H1 (cell line): Measurements from ENCODE around the gene RIC8A. TPM values are rescaled to one million over a fixed set of nuclear protein-coding genes. Genes with fewer than 3 reads are reported as not detected.

Source experiments
- CTCF ChIA-PET: fragments of 300-600 bp; sonication (Branson Sonifier 250); formaldehyde crosslinking; loops from one replicate; lab custom pipeline; 2021; ENCODE audit not compliant: partially characterized antibody; lab: Charles Lee
- POLR2A ChIA-PET: fragments of 300-600 bp; sonication (Branson Sonifier 250); formaldehyde crosslinking; loops from one replicate; lab custom pipeline; 2021; ENCODE audit warnings: inconsistent platforms; ENCODE audit not compliant: partially characterized antibody; lab: Charles Lee
- DNase-seq, 2 experiments: peaks; one replicate each; pipeline versions ENCODE4 v3.0.0 to v3.0.0-alpha.2; 2010 to 2022; ENCODE audit warnings: low spot score in 2 of 2, low read depth in 1 of 2, mixed read lengths in 1 of 2
- FAIRE-seq: peaks from 2 replicates; lab custom pipeline; 2011; peaks lifted over from hg19 to GRCh38; lab: Jason Lieb, UNC
- H2AFZ ChIP-seq: 2 replicates; pipeline ENCODE4 v1.8.1; 2012; ENCODE audit warnings: low read length, inconsistent platforms
- H2AK5ac ChIP-seq: 2 replicates; pipeline ENCODE4 v1.6.1; 2013; ENCODE audit warnings: low read depth, low read length
- H2BK120ac ChIP-seq: replicated peaks from 2 replicates; pipeline ENCODE3; 2013; ENCODE audit warnings: low read depth, low read length, inconsistent platforms
- H2BK12ac ChIP-seq: 2 replicates; pipeline ENCODE4 v1.6.1; 2013; ENCODE audit warnings: low read depth, low read length
- H2BK15ac ChIP-seq: 2 replicates; pipeline ENCODE4 v1.6.1; 2013; ENCODE audit warnings: low read length
- H2BK20ac ChIP-seq: 2 replicates; pipeline ENCODE4 v1.6.1; 2013; ENCODE audit warnings: low read length
- H2BK5ac ChIP-seq: 2 replicates; pipeline ENCODE4 v1.6.1; 2013; ENCODE audit warnings: low read depth, low read length
- H3K14ac ChIP-seq: 2 replicates; pipeline ENCODE4 v1.6.1; 2013; ENCODE audit warnings: inconsistent platforms; ENCODE audit not compliant: insufficient read length
- H3K18ac ChIP-seq: 2 replicates; pipeline ENCODE4 v1.6.1; 2013; ENCODE audit warnings: low read length; ENCODE audit errors: extremely low read depth
- H3K23ac ChIP-seq: 2 replicates; pipeline ENCODE4 v1.6.1; 2013; ENCODE audit warnings: inconsistent platforms; ENCODE audit not compliant: insufficient read length
- H3K23me2 ChIP-seq: 2 replicates; pipeline ENCODE4 v1.6.1; 2013; ENCODE audit warnings: low read depth, low read length
- H3K27ac ChIP-seq: 2 replicates; pipeline ENCODE4 v1.6.1; 2011; ENCODE audit warnings: low read depth, low read length, inconsistent platforms
- H3K27me3 ChIP-seq, 4 experiments: replicated peaks in 1 of 4; 1 replicate in 1 of 4; 2 replicates in 3 of 4; pipeline versions ENCODE4 v1.6.1 to v1.8.1; 2011 to 2013; ENCODE audit warnings: low read length in 3 of 4, mild to moderate bottlenecking in 3 of 4, inconsistent platforms in 2 of 4, mixed read lengths in 2 of 4, moderate library complexity in 1 of 4; ENCODE audit not compliant: control insufficient read depth in 3 of 4, insufficient read depth in 3 of 4; ENCODE audit errors: extremely low read depth in 1 of 4
- H3K36me3 ChIP-seq, 4 experiments: 2 replicates each; pipeline versions ENCODE4 v1.6.1 to v1.8.1; 2011 to 2013; ENCODE audit warnings: mild to moderate bottlenecking in 4 of 4, low read length in 3 of 4, moderate library complexity in 2 of 4, control low read depth in 1 of 4, inconsistent platforms in 1 of 4; ENCODE audit not compliant: insufficient read depth in 4 of 4, control insufficient read depth in 2 of 4
- H3K4ac ChIP-seq: replicated peaks from 2 replicates; pipeline ENCODE3; 2013; ENCODE audit warnings: low read length, low read depth, mixed read lengths, inconsistent platforms; ENCODE audit not compliant: insufficient read length
- H3K4me1 ChIP-seq, 4 experiments: replicated peaks in 1 of 4; 1 replicate in 1 of 4; 2 replicates in 3 of 4; pipeline versions ENCODE4 v1.6.1 to v1.8.1; 2011 to 2013; ENCODE audit warnings: low read length in 3 of 4, inconsistent platforms in 2 of 4, mixed read lengths in 1 of 4; ENCODE audit not compliant: insufficient read depth in 4 of 4, control insufficient read depth in 3 of 4
- H3K4me2 ChIP-seq, 2 experiments: 2 replicates each; pipeline versions ENCODE4 v1.6.1 to v1.8.1; 2011 to 2013; ENCODE audit warnings: low read depth in 2 of 2, low read length in 2 of 2, control low read depth in 1 of 2, inconsistent platforms in 1 of 2, mild to moderate bottlenecking in 1 of 2; ENCODE audit not compliant: insufficient read depth in 1 of 2
- H3K4me3 ChIP-seq, 4 experiments: fragments of 200-600, 300-600 bp in 1 of 4; sonication (generic), shearing (Covaris generic), sonication (Bioruptor Twin) in 1 of 4; 2 replicates each; pipeline versions ENCODE4 v1.5.1 to v1.8.1; 2011 to 2016; ENCODE audit warnings: low read length in 4 of 4, low read depth in 3 of 4, control low read depth in 2 of 4, inconsistent platforms in 2 of 4, mild to moderate bottlenecking in 2 of 4, mixed read lengths in 1 of 4, moderate library complexity in 1 of 4; ENCODE audit not compliant: insufficient read depth in 2 of 4; ENCODE audit errors: extremely low read depth in 1 of 4
- H3K56ac ChIP-seq: replicated peaks from 2 replicates; pipeline ENCODE3; 2013; ENCODE audit warnings: low read depth, mild to moderate bottlenecking, mixed read lengths, low read length, inconsistent platforms; ENCODE audit not compliant: insufficient read length
- H3K79me1 ChIP-seq: 2 replicates; pipeline ENCODE4 v1.6.1; 2013; ENCODE audit warnings: low read depth, low read length, control low read depth
- H3K79me2 ChIP-seq, 2 experiments: 2 replicates each; pipeline versions ENCODE4 v1.6.1 to v1.8.1; 2012 to 2013; ENCODE audit warnings: low read length in 2 of 2, mild to moderate bottlenecking in 2 of 2, inconsistent platforms in 1 of 2; ENCODE audit not compliant: insufficient read depth in 2 of 2, control insufficient read depth in 1 of 2
- H3K9ac ChIP-seq, 4 experiments: replicated peaks in 1 of 4; 1 replicate in 1 of 4; 2 replicates in 3 of 4; pipeline versions ENCODE4 v1.6.1 to v1.8.1; 2011 to 2013; ENCODE audit warnings: low read depth in 3 of 4, low read length in 3 of 4, control low read depth in 2 of 4, mild to moderate bottlenecking in 2 of 4, moderate library complexity in 2 of 4, inconsistent platforms in 1 of 4; ENCODE audit errors: extremely low read depth in 1 of 4
- H3K9me3 ChIP-seq, 2 experiments: 2 replicates each; pipeline versions ENCODE4 v1.6.1 to v1.8.1; 2012 to 2013; ENCODE audit warnings: mild to moderate bottlenecking in 2 of 2, moderate library complexity in 2 of 2, control low read depth in 1 of 2, inconsistent platforms in 1 of 2, low read depth in 1 of 2, low read length in 1 of 2, mixed read lengths in 1 of 2; ENCODE audit not compliant: insufficient read depth in 2 of 2
- H4K20me1 ChIP-seq, 2 experiments: replicated peaks in 1 of 2; 2 replicates each; pipeline versions ENCODE3 to v1.8.1; 2011 to 2013; ENCODE audit warnings: inconsistent platforms in 2 of 2, low read length in 2 of 2, mild to moderate bottlenecking in 1 of 2; ENCODE audit not compliant: insufficient read depth in 2 of 2, control insufficient read depth in 1 of 2
- H4K5ac ChIP-seq: 2 replicates; pipeline ENCODE4 v1.6.1; 2013; ENCODE audit warnings: low read length, low read depth, mixed read lengths, inconsistent platforms; ENCODE audit not compliant: insufficient read length
- H4K8ac ChIP-seq: 2 replicates; pipeline ENCODE4 v1.8.0; 2013; ENCODE audit warnings: mild to moderate bottlenecking, moderate library complexity, low read length, inconsistent platforms; ENCODE audit not compliant: insufficient read depth; ENCODE audit errors: extremely low read depth
- H4K91ac ChIP-seq: replicated peaks from 2 replicates; pipeline ENCODE3; 2013; ENCODE audit warnings: low read length, mixed read lengths, inconsistent platforms; ENCODE audit not compliant: insufficient read length
- CEBPB ChIP-seq: IDR thresholded peaks from 2 replicates; pipeline ENCODE4 v1.6.1; 2012; ENCODE audit warnings: low read depth, low read length
- CHD2 ChIP-seq: IDR thresholded peaks from 2 replicates; pipeline ENCODE4 v1.6.1; 2012; ENCODE audit warnings: low read length, improper control_type of control experiment
- CREB1 ChIP-seq: IDR thresholded peaks from 2 replicates; pipeline ENCODE4 v1.6.1; 2012; ENCODE audit warnings: inconsistent platforms
- EZH2 ChIP-seq: fragments of 200-600 bp; sonication (generic); IDR thresholded peaks from 2 replicates; pipeline ENCODE4 v1.7.1; 2012; ENCODE audit warnings: low read depth, mild to moderate bottlenecking, moderate library complexity, low read length, inconsistent platforms; ENCODE audit not compliant: severe bottlenecking
- KDM4A ChIP-seq: IDR thresholded peaks from one replicate; pipeline ENCODE4 v1.7.1; 2012; ENCODE audit warnings: low read depth, mild to moderate bottlenecking, moderate library complexity, low read length, inconsistent platforms; ENCODE audit not compliant: severe bottlenecking
- NRF1 ChIP-seq: IDR thresholded peaks from 2 replicates; pipeline ENCODE4 v1.6.1; 2011; ENCODE audit warnings: mild to moderate bottlenecking, low read depth, low read length, improper control_type of control experiment
- SAP30 ChIP-seq: fragments of 300-600 bp; sonication (generic); IDR thresholded peaks from 2 replicates; pipeline ENCODE4 v1.7.1; 2012; ENCODE audit warnings: low read length, moderate library complexity, mild to moderate bottlenecking, inconsistent platforms; ENCODE audit not compliant: insufficient read depth, insufficient replicate concordance
- ZNF274 ChIP-seq: IDR thresholded peaks from 2 replicates; pipeline ENCODE4 v1.7.0; 2012; ENCODE audit warnings: low read length, borderline replicate concordance; ENCODE audit errors: extremely low read depth
- WGBS, 2 experiments: shearing (Covaris generic) in 1 of 2; methylation state at CpG; one replicate each; pipeline versions ENCODE4 v1.1.6 to v1.1.7; 2013 to 2015; ENCODE audit warnings: low lambda C conversion rate in 2 of 2, mixed read lengths in 2 of 2, inconsistent platforms in 1 of 2, low coverage in 1 of 2, missing lambda C conversion rate in 1 of 2; ENCODE audit not compliant: insufficient replicate concordance in 2 of 2, insufficient coverage in 1 of 2, insufficient read length in 1 of 2; ENCODE audit errors: extremely low coverage in 1 of 2, missing lambda C conversion rate in 1 of 2; 5-methylcytosine and 5-hydroxymethylcytosine counted together
- polyA plus RNA-seq, 7 experiments: library from polyadenylated mRNA; depleted of rRNA in 3 of 7; stranded (reverse) in 5 of 7; unstranded in 2 of 7; fragments of >200 nt in 5 of 7; fragments of 200-250 nt in 2 of 7; gene quantifications; 1 replicate in 5 of 7; 2 replicates in 1 of 7; 4 replicates in 1 of 7; pipeline versions ENCODE4 v1.2.1 to v1.2.3, GENCODE V29; 2011 to 2013; ENCODE audit warnings: missing spikeins in 2 of 7, mixed read lengths in 2 of 7
- total RNA-seq: library from RNA; stranded (reverse); fragmentation: NEBNext Ultra II Directional; extraction: Animal tissue kit (Norgen Biotek cat#: 25700); gene quantifications from 2 replicates; pipeline ENCODE4 v1.2.1, GENCODE V29; 2021
- TF ChIP-seq, protein P1 (sequence below): IDR thresholded peaks from 2 replicates; pipeline ENCODE4 v1.6.1; 2012; ENCODE audit warnings: low read length, inconsistent platforms
- TF ChIP-seq, protein P2 (sequence below): IDR thresholded peaks from 2 replicates; pipeline ENCODE4 v1.6.1; 2012; ENCODE audit warnings: inconsistent platforms

The RIC8A gene
- total and polyA plus RNA-seq, 2 of the 8 experiments (the other 6 are each of a cell fraction or from before 2014, with no cell fraction given): 67.0 to 105 TPM

DNA sequence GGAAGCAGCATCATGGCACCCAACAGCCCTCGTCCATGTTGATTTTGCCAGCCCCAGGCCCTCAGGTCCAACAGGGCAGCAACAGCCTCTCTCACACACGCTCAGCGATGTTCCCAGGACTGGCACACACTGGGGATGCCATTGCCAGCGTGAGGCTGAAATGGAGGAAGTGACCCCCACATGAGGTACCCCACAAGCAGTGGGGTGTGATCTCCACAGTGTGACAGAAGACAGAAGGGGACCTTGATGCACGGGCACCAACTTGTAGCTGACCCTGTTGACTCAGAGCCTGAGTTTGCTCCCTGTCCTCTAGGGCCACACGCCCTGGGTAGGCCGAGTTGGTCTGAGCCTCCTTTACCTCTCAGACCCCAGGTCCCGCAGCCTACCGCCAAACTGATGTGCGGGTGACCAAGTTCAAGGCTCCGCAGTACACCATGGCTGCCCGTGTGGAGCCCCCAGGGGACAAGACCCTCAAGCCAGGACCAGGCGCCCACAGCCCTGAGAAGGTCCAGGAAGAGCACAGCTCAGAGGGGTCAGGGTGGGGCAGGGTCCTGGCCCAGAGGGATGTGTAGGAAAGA, 8.4 kb upstream of the RIC8A start:
- POLR2A ChIA-PET: interaction anchor here (1.2 kb wide), 1 partner anchor 10 kb away, joined by 4 read pairs; no protein-coding TSS in a partner anchor
- H3K79me2 ChIP-seq: no peaks in the 10 kb centered on the region
- FAIRE-seq: no peak
- TF ChIP-seq NRF1: no peak
- no peak for TF ChIP-seq ZNF274
- TF ChIP-seq CEBPB: no peak
- TF ChIP-seq CHD2: no peak
- no peak for TF ChIP-seq CREB1
- TF ChIP-seq KDM4A: no peak
- TF ChIP-seq, protein P1, sequence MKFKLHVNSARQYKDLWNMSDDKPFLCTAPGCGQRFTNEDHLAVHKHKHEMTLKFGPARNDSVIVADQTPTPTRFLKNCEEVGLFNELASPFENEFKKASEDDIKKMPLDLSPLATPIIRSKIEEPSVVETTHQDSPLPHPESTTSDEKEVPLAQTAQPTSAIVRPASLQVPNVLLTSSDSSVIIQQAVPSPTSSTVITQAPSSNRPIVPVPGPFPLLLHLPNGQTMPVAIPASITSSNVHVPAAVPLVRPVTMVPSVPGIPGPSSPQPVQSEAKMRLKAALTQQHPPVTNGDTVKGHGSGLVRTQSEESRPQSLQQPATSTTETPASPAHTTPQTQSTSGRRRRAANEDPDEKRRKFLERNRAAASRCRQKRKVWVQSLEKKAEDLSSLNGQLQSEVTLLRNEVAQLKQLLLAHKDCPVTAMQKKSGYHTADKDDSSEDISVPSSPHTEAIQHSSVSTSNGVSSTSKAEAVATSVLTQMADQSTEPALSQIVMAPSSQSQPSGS: no peak
- no peak for TF ChIP-seq SAP30
- TF ChIP-seq EZH2: no peak
- TF ChIP-seq, protein P2, sequence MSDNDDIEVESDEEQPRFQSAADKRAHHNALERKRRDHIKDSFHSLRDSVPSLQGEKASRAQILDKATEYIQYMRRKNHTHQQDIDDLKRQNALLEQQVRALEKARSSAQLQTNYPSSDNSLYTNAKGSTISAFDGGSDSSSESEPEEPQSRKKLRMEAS: no peak

More for the DNA sequence above, 8.4 kb upstream of the RIC8A start:
- Histone ChIP-seq H3K4me3 (no peak overlapping the region), H2BK120ac (no peak overlapping the region), H4K20me1 (peaks cover 0 to 6% of the 10 kb centered on the region in 2 experiments), H3K23me2 (no peaks in the 10 kb centered on the region), H4K91ac (no peak overlapping the region), H3K23ac (no peak overlapping the region), H2BK20ac (no peak overlapping the region), H3K56ac (no peak overlapping the region), H3K79me1 (no peaks in the 10 kb centered on the region), H3K27me3 (no peaks in the 10 kb centered on the region), H2BK15ac (no peak overlapping the region), H4K8ac (no peak overlapping the region), H4K5ac (no peak overlapping the region), H2AK5ac (no peak overlapping the region), H3K27ac (no peak overlapping the region), H3K4me2 (no peak overlapping the region), H2BK5ac (no peak overlapping the region), H2AFZ (no peak overlapping the region), H3K9ac (no peak overlapping the region), H3K36me3 (no peaks in the 10 kb centered on the region; a peak in 1 of 8 replicates), H3K4ac (no peak overlapping the region), H3K9me3 (peaks cover 0 to 9% of the 10 kb centered on the region in 2 experiments; a peak in 1 of 4 replicates), H3K4me1 (no peaks in the 10 kb centered on the region), H2BK12ac (no peak overlapping the region), H3K14ac (no peak overlapping the region), H3K18ac (no peak overlapping the region)
- DNase-seq: peak in 1 of 2 experiments; percentile 35
- CTCF ChIA-PET: interaction anchor here (0.8 to 0.9 kb wide), 3 partner anchors 52 to 163 kb away, joined by 3 to 5 read pairs (median 3); no protein-coding TSS in a partner anchor
- WGBS, 2 experiments: 87% methylated on average over 13 of the region's 13 CpGs; no CpG with 5 or more reads in 1 of the 2 experiments
